Gastrocnemius medialis (tissue), 4 donors: ENCODE measurements around the gene HES1.

Experiments
- POLR2A ChIP-seq, 2 donors: fragments of 450-650 bp; IDR thresholded peaks; one replicate each; pipeline ENCODE4 v1.6.1; 2017; ENCODE audit warnings: antibody characterized with exemption in 2 of 2, mild to moderate bottlenecking in 2 of 2, moderate library complexity in 2 of 2
- TF ChIP-seq, protein P1 (sequence below), 5 experiments: fragments of 450-650 bp in 3 of 5; fragments of 200-600 bp in 2 of 5; sonication (generic) in 2 of 5; IDR thresholded peaks in 4 of 5; conservative IDR thresholded peaks in 1 of 5; 1 replicate in 4 of 5; 2 replicates in 1 of 5; pipeline ENCODE4 v1.5.1; 2016 to 2019; ENCODE audit warnings: antibody characterized with exemption in 5 of 5, mild to moderate bottlenecking in 3 of 5, moderate library complexity in 3 of 5

DNA sequence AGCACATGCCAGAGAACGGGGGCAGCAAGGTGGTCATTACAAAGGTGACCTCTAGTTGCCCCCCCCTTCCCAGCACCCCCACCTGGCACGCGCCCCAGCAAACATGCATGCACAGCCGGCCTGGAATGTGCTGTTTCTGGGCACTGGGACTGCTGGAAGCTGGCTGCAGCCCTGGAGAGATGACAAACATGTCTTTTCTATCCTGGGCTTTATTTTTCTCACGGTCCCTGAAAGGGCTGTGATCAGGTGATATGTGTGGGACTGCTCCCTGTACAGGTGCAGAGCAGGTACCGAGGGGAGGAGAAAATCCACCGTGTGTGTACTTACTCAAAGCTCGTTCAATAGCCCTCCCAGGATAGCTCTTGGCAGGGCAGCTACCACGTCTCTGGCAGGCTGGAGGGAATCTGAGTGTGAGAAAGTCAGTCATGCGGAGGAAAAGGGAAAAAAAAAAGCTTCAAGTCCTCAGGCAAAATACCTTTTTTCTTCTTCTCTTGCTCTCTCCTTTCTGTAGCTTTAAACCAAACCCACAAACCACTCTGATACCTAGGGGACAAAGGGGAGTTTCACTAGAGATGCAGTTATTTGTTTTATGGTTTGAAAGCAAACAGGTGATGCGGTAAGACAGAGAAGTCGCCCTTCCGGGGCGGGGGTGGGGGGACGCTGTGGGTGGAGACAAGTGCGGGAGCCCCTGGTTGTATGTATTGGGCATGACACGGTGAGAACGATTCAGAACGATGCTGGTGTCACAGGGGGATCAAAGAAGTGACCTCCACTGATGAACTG, 5.0 kb upstream of the HES1 start:
- no peak for TF ChIP-seq POLR2A (IDR thresholded peaks at IDR 0.05)
- TF ChIP-seq, protein P1, sequence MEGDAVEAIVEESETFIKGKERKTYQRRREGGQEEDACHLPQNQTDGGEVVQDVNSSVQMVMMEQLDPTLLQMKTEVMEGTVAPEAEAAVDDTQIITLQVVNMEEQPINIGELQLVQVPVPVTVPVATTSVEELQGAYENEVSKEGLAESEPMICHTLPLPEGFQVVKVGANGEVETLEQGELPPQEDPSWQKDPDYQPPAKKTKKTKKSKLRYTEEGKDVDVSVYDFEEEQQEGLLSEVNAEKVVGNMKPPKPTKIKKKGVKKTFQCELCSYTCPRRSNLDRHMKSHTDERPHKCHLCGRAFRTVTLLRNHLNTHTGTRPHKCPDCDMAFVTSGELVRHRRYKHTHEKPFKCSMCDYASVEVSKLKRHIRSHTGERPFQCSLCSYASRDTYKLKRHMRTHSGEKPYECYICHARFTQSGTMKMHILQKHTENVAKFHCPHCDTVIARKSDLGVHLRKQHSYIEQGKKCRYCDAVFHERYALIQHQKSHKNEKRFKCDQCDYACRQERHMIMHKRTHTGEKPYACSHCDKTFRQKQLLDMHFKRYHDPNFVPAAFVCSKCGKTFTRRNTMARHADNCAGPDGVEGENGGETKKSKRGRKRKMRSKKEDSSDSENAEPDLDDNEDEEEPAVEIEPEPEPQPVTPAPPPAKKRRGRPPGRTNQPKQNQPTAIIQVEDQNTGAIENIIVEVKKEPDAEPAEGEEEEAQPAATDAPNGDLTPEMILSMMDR (IDR thresholded peaks at IDR 0.05 in 4 of 5, conservative IDR thresholded peaks at IDR 0.05 in 1 of 5), result no peak
